H1 (cell line): Measurements from ENCODE around the gene HYCC1. TPM values are rescaled to one million over a fixed set of nuclear protein-coding genes. Genes with fewer than 3 reads are reported as not detected.

Experiments
- CTCF ChIA-PET: fragments of 300-600 bp; sonication (Branson Sonifier 250); formaldehyde crosslinking; loops from one replicate; lab custom pipeline; 2021; ENCODE audit not compliant: partially characterized antibody; lab: Charles Lee
- POLR2A ChIA-PET: fragments of 300-600 bp; sonication (Branson Sonifier 250); formaldehyde crosslinking; loops from one replicate; lab custom pipeline; 2021; ENCODE audit warnings: inconsistent platforms; ENCODE audit not compliant: partially characterized antibody; lab: Charles Lee
- DNase-seq, 2 experiments: peaks; one replicate each; pipeline versions ENCODE4 v3.0.0 to v3.0.0-alpha.2; 2010 to 2022; ENCODE audit warnings: low spot score in 2 of 2, low read depth in 1 of 2, mixed read lengths in 1 of 2
- FAIRE-seq: peaks from 2 replicates; lab custom pipeline; 2011; peaks lifted over from hg19 to GRCh38; lab: Jason Lieb, UNC
- H2AFZ ChIP-seq: 2 replicates; pipeline ENCODE4 v1.8.1; 2012; ENCODE audit warnings: low read length, inconsistent platforms
- H2AK5ac ChIP-seq: 2 replicates; pipeline ENCODE4 v1.6.1; 2013; ENCODE audit warnings: low read depth, low read length
- H2BK120ac ChIP-seq: replicated peaks from 2 replicates; pipeline ENCODE3; 2013; ENCODE audit warnings: low read depth, low read length, inconsistent platforms
- H2BK12ac ChIP-seq: 2 replicates; pipeline ENCODE4 v1.6.1; 2013; ENCODE audit warnings: low read depth, low read length
- H2BK15ac ChIP-seq: 2 replicates; pipeline ENCODE4 v1.6.1; 2013; ENCODE audit warnings: low read length
- H2BK20ac ChIP-seq: 2 replicates; pipeline ENCODE4 v1.6.1; 2013; ENCODE audit warnings: low read length
- H2BK5ac ChIP-seq: 2 replicates; pipeline ENCODE4 v1.6.1; 2013; ENCODE audit warnings: low read depth, low read length
- H3K14ac ChIP-seq: 2 replicates; pipeline ENCODE4 v1.6.1; 2013; ENCODE audit warnings: inconsistent platforms; ENCODE audit not compliant: insufficient read length
- H3K18ac ChIP-seq: 2 replicates; pipeline ENCODE4 v1.6.1; 2013; ENCODE audit warnings: low read length; ENCODE audit errors: extremely low read depth
- H3K23ac ChIP-seq: 2 replicates; pipeline ENCODE4 v1.6.1; 2013; ENCODE audit warnings: inconsistent platforms; ENCODE audit not compliant: insufficient read length
- H3K23me2 ChIP-seq: 2 replicates; pipeline ENCODE4 v1.6.1; 2013; ENCODE audit warnings: low read depth, low read length
- H3K27ac ChIP-seq: 2 replicates; pipeline ENCODE4 v1.6.1; 2011; ENCODE audit warnings: low read depth, low read length, inconsistent platforms
- H3K27me3 ChIP-seq, 4 experiments: replicated peaks in 1 of 4; 1 replicate in 1 of 4; 2 replicates in 3 of 4; pipeline versions ENCODE4 v1.6.1 to v1.8.1; 2011 to 2013; ENCODE audit warnings: low read length in 3 of 4, mild to moderate bottlenecking in 3 of 4, inconsistent platforms in 2 of 4, mixed read lengths in 2 of 4, moderate library complexity in 1 of 4; ENCODE audit not compliant: control insufficient read depth in 3 of 4, insufficient read depth in 3 of 4; ENCODE audit errors: extremely low read depth in 1 of 4
- H3K36me3 ChIP-seq, 4 experiments: 2 replicates each; pipeline versions ENCODE4 v1.6.1 to v1.8.1; 2011 to 2013; ENCODE audit warnings: mild to moderate bottlenecking in 4 of 4, low read length in 3 of 4, moderate library complexity in 2 of 4, control low read depth in 1 of 4, inconsistent platforms in 1 of 4; ENCODE audit not compliant: insufficient read depth in 4 of 4, control insufficient read depth in 2 of 4
- H3K4ac ChIP-seq: replicated peaks from 2 replicates; pipeline ENCODE3; 2013; ENCODE audit warnings: low read length, low read depth, mixed read lengths, inconsistent platforms; ENCODE audit not compliant: insufficient read length
- H3K4me1 ChIP-seq, 4 experiments: replicated peaks in 1 of 4; 1 replicate in 1 of 4; 2 replicates in 3 of 4; pipeline versions ENCODE4 v1.6.1 to v1.8.1; 2011 to 2013; ENCODE audit warnings: low read length in 3 of 4, inconsistent platforms in 2 of 4, mixed read lengths in 1 of 4; ENCODE audit not compliant: insufficient read depth in 4 of 4, control insufficient read depth in 3 of 4
- H3K4me2 ChIP-seq, 2 experiments: 2 replicates each; pipeline versions ENCODE4 v1.6.1 to v1.8.1; 2011 to 2013; ENCODE audit warnings: low read depth in 2 of 2, low read length in 2 of 2, control low read depth in 1 of 2, inconsistent platforms in 1 of 2, mild to moderate bottlenecking in 1 of 2; ENCODE audit not compliant: insufficient read depth in 1 of 2
- H3K4me3 ChIP-seq, 4 experiments: fragments of 200-600, 300-600 bp in 1 of 4; sonication (generic), shearing (Covaris generic), sonication (Bioruptor Twin) in 1 of 4; 2 replicates each; pipeline versions ENCODE4 v1.5.1 to v1.8.1; 2011 to 2016; ENCODE audit warnings: low read length in 4 of 4, low read depth in 3 of 4, control low read depth in 2 of 4, inconsistent platforms in 2 of 4, mild to moderate bottlenecking in 2 of 4, mixed read lengths in 1 of 4, moderate library complexity in 1 of 4; ENCODE audit not compliant: insufficient read depth in 2 of 4; ENCODE audit errors: extremely low read depth in 1 of 4
- H3K56ac ChIP-seq: replicated peaks from 2 replicates; pipeline ENCODE3; 2013; ENCODE audit warnings: low read depth, mild to moderate bottlenecking, mixed read lengths, low read length, inconsistent platforms; ENCODE audit not compliant: insufficient read length
- H3K79me1 ChIP-seq: 2 replicates; pipeline ENCODE4 v1.6.1; 2013; ENCODE audit warnings: low read depth, low read length, control low read depth
- H3K79me2 ChIP-seq, 2 experiments: 2 replicates each; pipeline versions ENCODE4 v1.6.1 to v1.8.1; 2012 to 2013; ENCODE audit warnings: low read length in 2 of 2, mild to moderate bottlenecking in 2 of 2, inconsistent platforms in 1 of 2; ENCODE audit not compliant: insufficient read depth in 2 of 2, control insufficient read depth in 1 of 2
- H3K9ac ChIP-seq, 4 experiments: replicated peaks in 1 of 4; 1 replicate in 1 of 4; 2 replicates in 3 of 4; pipeline versions ENCODE4 v1.6.1 to v1.8.1; 2011 to 2013; ENCODE audit warnings: low read depth in 3 of 4, low read length in 3 of 4, control low read depth in 2 of 4, mild to moderate bottlenecking in 2 of 4, moderate library complexity in 2 of 4, inconsistent platforms in 1 of 4; ENCODE audit errors: extremely low read depth in 1 of 4
- H3K9me3 ChIP-seq, 2 experiments: 2 replicates each; pipeline versions ENCODE4 v1.6.1 to v1.8.1; 2012 to 2013; ENCODE audit warnings: mild to moderate bottlenecking in 2 of 2, moderate library complexity in 2 of 2, control low read depth in 1 of 2, inconsistent platforms in 1 of 2, low read depth in 1 of 2, low read length in 1 of 2, mixed read lengths in 1 of 2; ENCODE audit not compliant: insufficient read depth in 2 of 2
- H4K20me1 ChIP-seq, 2 experiments: replicated peaks in 1 of 2; 2 replicates each; pipeline versions ENCODE3 to v1.8.1; 2011 to 2013; ENCODE audit warnings: inconsistent platforms in 2 of 2, low read length in 2 of 2, mild to moderate bottlenecking in 1 of 2; ENCODE audit not compliant: insufficient read depth in 2 of 2, control insufficient read depth in 1 of 2
- H4K5ac ChIP-seq: 2 replicates; pipeline ENCODE4 v1.6.1; 2013; ENCODE audit warnings: low read length, low read depth, mixed read lengths, inconsistent platforms; ENCODE audit not compliant: insufficient read length
- H4K8ac ChIP-seq: 2 replicates; pipeline ENCODE4 v1.8.0; 2013; ENCODE audit warnings: mild to moderate bottlenecking, moderate library complexity, low read length, inconsistent platforms; ENCODE audit not compliant: insufficient read depth; ENCODE audit errors: extremely low read depth
- H4K91ac ChIP-seq: replicated peaks from 2 replicates; pipeline ENCODE3; 2013; ENCODE audit warnings: low read length, mixed read lengths, inconsistent platforms; ENCODE audit not compliant: insufficient read length
- ATF3 ChIP-seq: IDR thresholded peaks from 2 replicates; pipeline ENCODE4 v1.6.1; 2011; ENCODE audit warnings: low read depth, mild to moderate bottlenecking, low read length; ENCODE audit not compliant: insufficient read depth
- HDAC6 ChIP-seq: IDR thresholded peaks from one replicate; pipeline ENCODE4 v1.7.1; 2012; ENCODE audit warnings: low read depth, mild to moderate bottlenecking, inconsistent platforms, low read length, moderate library complexity
- TCF12 ChIP-seq: IDR thresholded peaks from 2 replicates; pipeline ENCODE4 v1.6.1; 2011; ENCODE audit warnings: low read depth, mild to moderate bottlenecking, low read length
- WGBS, 2 experiments: shearing (Covaris generic) in 1 of 2; methylation state at CpG; one replicate each; pipeline versions ENCODE4 v1.1.6 to v1.1.7; 2013 to 2015; ENCODE audit warnings: low lambda C conversion rate in 2 of 2, mixed read lengths in 2 of 2, inconsistent platforms in 1 of 2, low coverage in 1 of 2, missing lambda C conversion rate in 1 of 2; ENCODE audit not compliant: insufficient replicate concordance in 2 of 2, insufficient coverage in 1 of 2, insufficient read length in 1 of 2; ENCODE audit errors: extremely low coverage in 1 of 2, missing lambda C conversion rate in 1 of 2; 5-methylcytosine and 5-hydroxymethylcytosine counted together
- polyA plus RNA-seq, 7 experiments: library from polyadenylated mRNA; depleted of rRNA in 3 of 7; stranded (reverse) in 5 of 7; unstranded in 2 of 7; fragments of >200 nt in 5 of 7; fragments of 200-250 nt in 2 of 7; gene quantifications; 1 replicate in 5 of 7; 2 replicates in 1 of 7; 4 replicates in 1 of 7; pipeline versions ENCODE4 v1.2.1 to v1.2.3, GENCODE V29; 2011 to 2013; ENCODE audit warnings: missing spikeins in 2 of 7, mixed read lengths in 2 of 7
- total RNA-seq: library from RNA; stranded (reverse); fragmentation: NEBNext Ultra II Directional; extraction: Animal tissue kit (Norgen Biotek cat#: 25700); gene quantifications from 2 replicates; pipeline ENCODE4 v1.2.1, GENCODE V29; 2021

Gene HYCC1
- total and polyA plus RNA-seq, 2 of the 8 experiments (the other 6 are each of a cell fraction or from before 2014, with no cell fraction given): 20.2 to 142 TPM

GRCh38 chr7:23058408-23059096, 44.6 kb upstream of the HYCC1 start:
- H2BK15ac ChIP-seq: no peak overlapping the region
- TF ChIP-seq HDAC6 (no peak), ATF3 (no peak), TCF12 (no peak)
- H3K27me3 ChIP-seq: no peaks in the 10 kb centered on the region
- H3K4me2 ChIP-seq: no peak overlapping the region
- H2BK12ac ChIP-seq: no peak overlapping the region
- H2AK5ac ChIP-seq: no peak overlapping the region
- no peak overlapping the region for H2BK120ac ChIP-seq
- H2BK20ac ChIP-seq: no peak overlapping the region
- no peak overlapping the region for H4K91ac ChIP-seq
- H2AFZ ChIP-seq: no peak overlapping the region
- no peaks in the 10 kb centered on the region for H4K20me1 ChIP-seq
- no peaks in the 10 kb centered on the region for H3K79me1 ChIP-seq
- CTCF ChIA-PET: interaction anchor here (0.6 to 1.8 kb wide), 6 partner anchors 15 to 498 kb away, joined by 3 to 6 read pairs (median 4); no protein-coding TSS in a partner anchor
- no peak overlapping the region for H3K4me3 ChIP-seq
- no peak overlapping the region for H3K9ac ChIP-seq
- H3K36me3 ChIP-seq: no peaks in the 10 kb centered on the region
- no peak overlapping the region for H3K56ac ChIP-seq
- FAIRE-seq (no peak), DNase-seq (no peak)
- no peak overlapping the region for H3K23ac ChIP-seq
- H3K18ac ChIP-seq: no peak overlapping the region
- no peak overlapping the region for H3K4ac ChIP-seq
- H3K79me2 ChIP-seq: no peaks in the 10 kb centered on the region
- no peaks in the 10 kb centered on the region for H3K23me2 ChIP-seq
- no peak overlapping the region for H4K8ac ChIP-seq
- H3K14ac ChIP-seq: no peak overlapping the region
- no peaks in the 10 kb centered on the region for H3K4me1 ChIP-seq
- 91% methylated on average over 6 of the region's 6 CpGs; no CpG with 5 or more reads in 1 of the 2 experiments for WGBS, 2 experiments
- no peak overlapping the region for H2BK5ac ChIP-seq
- H3K27ac ChIP-seq: no peak overlapping the region
- no peaks in the 10 kb centered on the region for H3K9me3 ChIP-seq
- no peak overlapping the region for H4K5ac ChIP-seq
- POLR2A ChIA-PET: interaction anchor here (1.4 to 2.1 kb wide), 2 partner anchors 194 to 198 kb away, joined by 3 to 7 read pairs; no protein-coding TSS in a partner anchor
